Measurements from ENCODE around the gene ZNF185.

The ZNF185 gene

GRCh38 chrX:152897222-152898131 is at the start of gene ZNF185:
Gene ZNF185 (plus strand): TSS chrX:152898067. CDS start chrX:152914490, 16,423 bp downstream.
- no peaks in the 10 kb centered on the region for H3K9me3 ChIP-seq (ENCODE audit: low read depth, low read length)
- no peak within 1 kb of the TSS for H3K27ac ChIP-seq
- H3K9ac ChIP-seq (ENCODE audit: insufficient read length), result no peak within 1 kb of the TSS
- H3K36me3 ChIP-seq (ENCODE audit: insufficient read depth, low read length), result no peaks in the 10 kb centered on the region
- no peak for TF ChIP-seq EZH2 (IDR thresholded peaks at IDR 0.05)
- TF ChIP-seq POLR2AphosphoS5 (IDR thresholded peaks at IDR 0.05; ENCODE audit: borderline replicate concordance, low read depth, low read length), result no peak
- TF ChIP-seq FOXP2 (optimal IDR thresholded peaks at IDR 0.05; ENCODE audit: control extremely low read depth, extremely low read length, insufficient read depth), result no peak
- DNase-seq (ENCODE audit: low read depth, low spot score), result no peak
- no peak within 1 kb of the TSS for H3K4me3 ChIP-seq

- Histone ChIP-seq H3K36me3 (ENCODE audit: insufficient read depth, low read length) (peaks cover 16% of the 10 kb centered on the region; the same call in 1 of the 2 replicates), H3K9me3 (ENCODE audit: low read depth, low read length) (no peaks in the 10 kb centered on the region), H3K9ac (ENCODE audit: insufficient read length) (no peak overlapping the region), H3K27ac (no peak overlapping the region), H3K4me3 (no peak overlapping the region)
- TF ChIP-seq EZH2 (IDR thresholded peaks at IDR 0.05) (no peak), POLR2AphosphoS5 (IDR thresholded peaks at IDR 0.05; ENCODE audit: borderline replicate concordance, low read depth, low read length) (no peak), FOXP2 (optimal IDR thresholded peaks at IDR 0.05; ENCODE audit: control extremely low read depth, extremely low read length, insufficient read depth) (no peak)
- no peak for DNase-seq (ENCODE audit: low read depth, low spot score)
These were observed 47.4 kb upstream of the ZNF185 start for GRCh38 chrX:152850465-152850864.

- Histone ChIP-seq H3K36me3 (ENCODE audit: insufficient read depth, low read length) (peaks cover 19% of the 10 kb centered on the region; the same call in 1 of the 2 replicates), H3K9me3 (ENCODE audit: low read depth, low read length) (no peaks in the 10 kb centered on the region), H3K27ac (no peak overlapping the region), H3K9ac (ENCODE audit: insufficient read length) (no peak overlapping the region), H3K4me3 (no peak overlapping the region)
- no peak for DNase-seq (ENCODE audit: low read depth, low spot score)
- TF ChIP-seq FOXP2 (optimal IDR thresholded peaks at IDR 0.05; ENCODE audit: control extremely low read depth, extremely low read length, insufficient read depth) (no peak), POLR2AphosphoS5 (IDR thresholded peaks at IDR 0.05; ENCODE audit: borderline replicate concordance, low read depth, low read length) (no peak), EZH2 (IDR thresholded peaks at IDR 0.05) (no peak)
These were observed 43.9 kb upstream of the ZNF185 start for GRCh38 chrX:152853986-152854385.

- no peak for TF ChIP-seq EZH2 (IDR thresholded peaks at IDR 0.05)
- TF ChIP-seq FOXP2 (optimal IDR thresholded peaks at IDR 0.05; ENCODE audit: control extremely low read depth, extremely low read length, insufficient read depth), result no peak
- TF ChIP-seq POLR2AphosphoS5 (IDR thresholded peaks at IDR 0.05; ENCODE audit: borderline replicate concordance, low read depth, low read length), result no peak
- no peak overlapping the region for H3K27ac ChIP-seq
- DNase-seq (ENCODE audit: low read depth, low spot score), result no peak
- no peaks in the 10 kb centered on the region for H3K9me3 ChIP-seq (ENCODE audit: low read depth, low read length)
- H3K4me3 ChIP-seq, result no peak overlapping the region
- H3K36me3 ChIP-seq (ENCODE audit: insufficient read depth, low read length), result peaks cover 25% of the 10 kb centered on the region; the same call in 1 of the 2 replicates
- no peak overlapping the region for H3K9ac ChIP-seq (ENCODE audit: insufficient read length)
These were observed 36.8 kb upstream of the ZNF185 start for GRCh38 chrX:152861116-152861515.

DNA sequence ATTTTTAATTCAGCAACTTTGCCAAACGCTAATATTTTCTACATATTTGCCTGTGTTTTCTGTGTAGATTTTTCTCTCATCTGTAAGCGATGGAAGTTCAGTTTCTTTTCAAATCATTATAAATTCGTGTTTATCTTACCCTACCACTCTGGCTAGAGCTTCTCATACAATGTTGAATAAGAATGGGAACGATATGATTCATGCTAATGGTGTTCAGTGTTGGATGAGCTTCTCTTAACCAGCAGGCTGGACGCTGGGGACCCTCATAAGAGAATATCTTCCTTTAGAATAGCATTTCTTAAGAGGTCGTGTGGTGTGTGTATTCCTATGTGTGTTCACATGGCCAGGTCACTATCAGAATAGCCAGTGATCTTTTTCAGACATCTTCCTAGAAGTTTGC is 36.0 kb upstream of the ZNF185 start:
- H3K9me3 ChIP-seq (ENCODE audit: low read depth, low read length), result no peaks in the 10 kb centered on the region

GRCh38 chrX:152865232-152865920 is 32.5 kb upstream of the ZNF185 start:
- no peak for TF ChIP-seq EZH2 (IDR thresholded peaks at IDR 0.05)
- no peak for TF ChIP-seq FOXP2 (optimal IDR thresholded peaks at IDR 0.05; ENCODE audit: control extremely low read depth, extremely low read length, insufficient read depth)
- TF ChIP-seq POLR2AphosphoS5 (IDR thresholded peaks at IDR 0.05; ENCODE audit: borderline replicate concordance, low read depth, low read length), result no peak
- H3K9me3 ChIP-seq (ENCODE audit: low read depth, low read length), result no peaks in the 10 kb centered on the region
- peaks cover 25% of the 10 kb centered on the region; the same call in 1 of the 2 replicates for H3K36me3 ChIP-seq (ENCODE audit: insufficient read depth, low read length)
- H3K9ac ChIP-seq (ENCODE audit: insufficient read length), result no peak overlapping the region
- H3K4me3 ChIP-seq, result no peak overlapping the region
- no peak overlapping the region for H3K27ac ChIP-seq
- DNase-seq (ENCODE audit: low read depth, low spot score), result no peak

More for the DNA sequence above, 36.0 kb upstream of the ZNF185 start:
- no peak overlapping the region for H3K9ac ChIP-seq (ENCODE audit: insufficient read length)
- no peak overlapping the region for H3K4me3 ChIP-seq
- TF ChIP-seq POLR2AphosphoS5 (IDR thresholded peaks at IDR 0.05; ENCODE audit: borderline replicate concordance, low read depth, low read length), result no peak
- TF ChIP-seq FOXP2 (optimal IDR thresholded peaks at IDR 0.05; ENCODE audit: control extremely low read depth, extremely low read length, insufficient read depth), result no peak
- TF ChIP-seq EZH2 (IDR thresholded peaks at IDR 0.05), result no peak
- H3K27ac ChIP-seq, result no peak overlapping the region
- no peak for DNase-seq (ENCODE audit: low read depth, low spot score)
- H3K36me3 ChIP-seq (ENCODE audit: insufficient read depth, low read length), result peaks cover 31% of the 10 kb centered on the region; the same call in 1 of the 2 replicates

GRCh38 chrX:152866386-152866785 is 31.5 kb upstream of the ZNF185 start:
- Histone ChIP-seq H3K9ac (ENCODE audit: insufficient read length) (no peak overlapping the region), H3K27ac (no peak overlapping the region), H3K36me3 (ENCODE audit: insufficient read depth, low read length) (peaks cover 25% of the 10 kb centered on the region; the same call in 1 of the 2 replicates), H3K9me3 (ENCODE audit: low read depth, low read length) (no peaks in the 10 kb centered on the region), H3K4me3 (no peak overlapping the region)
- no peak for TF ChIP-seq FOXP2 (optimal IDR thresholded peaks at IDR 0.05; ENCODE audit: control extremely low read depth, extremely low read length, insufficient read depth)
- TF ChIP-seq EZH2 (IDR thresholded peaks at IDR 0.05), result no peak
- TF ChIP-seq POLR2AphosphoS5 (IDR thresholded peaks at IDR 0.05; ENCODE audit: borderline replicate concordance, low read depth, low read length), result no peak
- no peak for DNase-seq (ENCODE audit: low read depth, low spot score)

GRCh38 chrX:152869972-152870371 is 27.9 kb upstream of the ZNF185 start:
- H3K36me3 ChIP-seq (ENCODE audit: insufficient read depth, low read length), result peaks cover 17% of the 10 kb centered on the region; the same call in 1 of the 2 replicates
- DNase-seq (ENCODE audit: low read depth, low spot score), result no peak

More at GRCh38 chrX:152869972-152870371, 27.9 kb upstream of the ZNF185 start:
- Histone ChIP-seq H3K9me3 (ENCODE audit: low read depth, low read length) (no peaks in the 10 kb centered on the region), H3K27ac (no peak overlapping the region), H3K4me3 (no peak overlapping the region), H3K9ac (ENCODE audit: insufficient read length) (no peak overlapping the region)
- TF ChIP-seq POLR2AphosphoS5 (IDR thresholded peaks at IDR 0.05; ENCODE audit: borderline replicate concordance, low read depth, low read length) (no peak), FOXP2 (optimal IDR thresholded peaks at IDR 0.05; ENCODE audit: control extremely low read depth, extremely low read length, insufficient read depth) (no peak), EZH2 (IDR thresholded peaks at IDR 0.05) (no peak)

Data from SK-N-MC (cell line).